HepG2 (cell line): ENCODE data around the gene GRIN3A. TPM values are rescaled to one million over a fixed set of nuclear protein-coding genes. Genes with fewer than 3 reads are reported as not detected.

Source experiments
- ATAC-seq: fragments of 200-7000 bp; cut with Tn5 transposase; 3 replicates; pipeline ENCODE4 v1.9.1; 2020; ENCODE audit warnings: mild to moderate bottlenecking, moderate library complexity
- BruUV-seq: library from RNA; stranded (reverse); fragments of 400-500 nt; replicated peaks from 2 replicates; lab custom pipeline; 2021; lab: Mats Ljungman, UMichigan
- CTCF ChIA-PET: fragments of 300-600 bp; formaldehyde crosslinking; extraction: SDS; loops from one replicate; lab custom pipeline; 2021; ENCODE audit warnings: low total read pairs, inconsistent platforms, low intra/inter-chr PET ratio; lab: Yijun Ruan, JAX
- POLR2A ChIA-PET: fragments of 350-600 bp; sonication (Branson Sonifier 250); formaldehyde crosslinking; loops from one replicate; lab custom pipeline; 2020; ENCODE audit warnings: antibody characterized with exemption, inconsistent platforms; lab: Yijun Ruan, JAX
- DNase-seq: peaks from one replicate; pipeline ENCODE4 v3.0.0-alpha.2; 2015; ENCODE audit warnings: low spot score
- FAIRE-seq: peaks from 3 replicates; lab custom pipeline; 2011; peaks lifted over from hg19 to GRCh38; lab: Jason Lieb, UNC
- H2AFZ ChIP-seq: one replicate; pipeline ENCODE4 v1.6.1; 2011; ENCODE audit warnings: low read length, inconsistent platforms
- H3K27ac ChIP-seq: fragments of 300-600 bp; 3 replicates; pipeline ENCODE4 v1.8.0; 2011; ENCODE audit warnings: mixed run types, mild to moderate bottlenecking, mixed read lengths, low read length, inconsistent platforms; ENCODE audit not compliant: insufficient read depth; ENCODE audit errors: extremely low read length
- H3K27me3 ChIP-seq, 2 experiments: fragments of 200-600 bp in 1 of 2; 2 replicates in 1 of 2; 3 replicates in 1 of 2; pipeline versions ENCODE4 v1.6.0 to v1.8.0; 2011; ENCODE audit warnings: low read length in 2 of 2, mild to moderate bottlenecking in 2 of 2, moderate library complexity in 2 of 2, inconsistent platforms in 1 of 2; ENCODE audit not compliant: insufficient read depth in 2 of 2, control insufficient read depth in 1 of 2
- H3K36me3 ChIP-seq, 2 experiments: fragments of 200-600 bp in 1 of 2; replicated peaks in 1 of 2; 2 replicates in 1 of 2; 3 replicates in 1 of 2; pipeline versions ENCODE4 v1.5.1 to v1.8.0; 2011; ENCODE audit warnings: low read length in 2 of 2, inconsistent platforms in 1 of 2; ENCODE audit not compliant: insufficient read depth in 2 of 2, control insufficient read depth in 1 of 2
- H3K4me1 ChIP-seq: 2 replicates; pipeline ENCODE4 v1.5.1; 2012; ENCODE audit warnings: low read length, inconsistent platforms; ENCODE audit not compliant: insufficient read depth
- H3K4me2 ChIP-seq: 2 replicates; pipeline ENCODE4 v1.6.0; 2011; ENCODE audit warnings: low read depth, low read length, inconsistent platforms
- H3K4me3 ChIP-seq, 3 experiments: fragments of 200-600 bp in 1 of 3; sonication (generic), shearing (Covaris generic) in 1 of 3; replicated peaks in 1 of 3; 2 replicates each; pipeline ENCODE4 v1.5.1; 2011 to 2016; ENCODE audit warnings: low read length in 3 of 3, inconsistent platforms in 2 of 3, low read depth in 2 of 3, mild to moderate bottlenecking in 2 of 3, control low read depth in 1 of 3, mixed read lengths in 1 of 3; ENCODE audit not compliant: insufficient read depth in 1 of 3
- H3K79me2 ChIP-seq: one replicate; pipeline ENCODE4 v1.6.1; 2011; ENCODE audit warnings: low read length, inconsistent platforms; ENCODE audit not compliant: insufficient read depth
- H3K9ac ChIP-seq: 2 replicates; pipeline ENCODE4 v1.6.0; 2011; ENCODE audit warnings: mild to moderate bottlenecking, low read depth, low read length, inconsistent platforms; ENCODE audit not compliant: insufficient read depth
- H3K9me3 ChIP-seq: 2 replicates; pipeline ENCODE4 v1.5.1; 2012; ENCODE audit warnings: mild to moderate bottlenecking, low read length
- H4K20me1 ChIP-seq: 2 replicates; pipeline ENCODE4 v1.6.0; 2011; ENCODE audit warnings: inconsistent platforms, mild to moderate bottlenecking, low read length, moderate library complexity; ENCODE audit not compliant: insufficient read depth
- AGO1 ChIP-seq: fragments of 200-400 bp; formaldehyde crosslinking; IDR thresholded peaks from 2 replicates; pipeline ENCODE4 v1.6.1; 2017; ENCODE audit warnings: mild to moderate bottlenecking, low read depth, low read length, moderate library complexity; ENCODE audit not compliant: poor library complexity, severe bottlenecking
- CTCF ChIP-seq: sonication (generic); formaldehyde crosslinking; IDR thresholded peaks from 2 replicates; pipeline ENCODE4 v1.5.0; 2020; ENCODE audit warnings: mild to moderate bottlenecking, missing genetic modification reagents, moderate library complexity
- EEA1 ChIP-seq: sonication (generic); formaldehyde crosslinking; IDR thresholded peaks from 2 replicates; pipeline ENCODE4 v1.5.1; 2020; ENCODE audit warnings: mild to moderate bottlenecking, missing genetic modification reagents, borderline replicate concordance
- ESRRA ChIP-seq: sonication (generic); formaldehyde crosslinking; IDR thresholded peaks from 2 replicates; pipeline ENCODE4 v1.5.1; 2020; ENCODE audit warnings: mild to moderate bottlenecking, low read depth, missing genetic modification reagents
- KMT2A ChIP-seq: sonication (generic); formaldehyde crosslinking; IDR thresholded peaks from 2 replicates; pipeline ENCODE4 v1.4.0; 2020; ENCODE audit warnings: missing genetic modification reagents
- MYC ChIP-seq: sonication (generic); formaldehyde crosslinking; IDR thresholded peaks from 2 replicates; pipeline ENCODE4 v1.9.0; 2021; ENCODE audit warnings: missing genetic modification reagents, borderline replicate concordance
- NFYB ChIP-seq: sonication (generic); formaldehyde crosslinking; IDR thresholded peaks from 2 replicates; pipeline ENCODE4 v1.4.0; 2020; ENCODE audit warnings: missing genetic modification reagents
- RNF2 ChIP-seq: fragments of 450-650 bp; conservative IDR thresholded peaks from 2 replicates; pipeline ENCODE4 v1.6.1; 2016; ENCODE audit warnings: low read depth
- TSC22D2 ChIP-seq: sonication (generic); formaldehyde crosslinking; IDR thresholded peaks from 2 replicates; pipeline ENCODE4 v1.5.1; 2020; ENCODE audit warnings: missing genetic modification reagents, mild to moderate bottlenecking, borderline replicate concordance
- ZBTB38 ChIP-seq: sonication (generic); formaldehyde crosslinking; IDR thresholded peaks from 2 replicates; pipeline ENCODE4 v1.5.1; 2020; ENCODE audit warnings: mild to moderate bottlenecking, missing genetic modification reagents
- ZNF235 ChIP-seq: sonication (generic); formaldehyde crosslinking; IDR thresholded peaks from 2 replicates; pipeline ENCODE4 v1.8.1; 2023; ENCODE audit warnings: mild to moderate bottlenecking, missing genetic modification reagents, borderline replicate concordance
- ZNF33B ChIP-seq: sonication (generic); formaldehyde crosslinking; IDR thresholded peaks from 2 replicates; pipeline ENCODE4 v1.5.1; 2020; ENCODE audit warnings: mild to moderate bottlenecking, missing genetic modification reagents
- ZNF550 ChIP-seq: sonication (generic); formaldehyde crosslinking; IDR thresholded peaks from 2 replicates; pipeline ENCODE4 v1.4.0; 2020; ENCODE audit warnings: mild to moderate bottlenecking, missing genetic modification reagents, borderline replicate concordance
- ZNF598 ChIP-seq: sonication (generic); formaldehyde crosslinking; IDR thresholded peaks from 2 replicates; pipeline ENCODE4 v1.5.1; 2020; ENCODE audit warnings: mild to moderate bottlenecking, missing genetic modification reagents, borderline replicate concordance
- ZNF687 ChIP-seq: sonication (generic); formaldehyde crosslinking; IDR thresholded peaks from 2 replicates; pipeline ENCODE4 v1.5.1; 2020; ENCODE audit warnings: mild to moderate bottlenecking, missing genetic modification reagents, moderate library complexity
- ZNF713 ChIP-seq: sonication (generic); formaldehyde crosslinking; IDR thresholded peaks from 2 replicates; pipeline ENCODE4 v1.4.0; 2020; ENCODE audit warnings: mild to moderate bottlenecking, missing genetic modification reagents
- ZNF782 ChIP-seq: sonication (generic); formaldehyde crosslinking; IDR thresholded peaks from 2 replicates; pipeline ENCODE4 v1.4.0; 2020; ENCODE audit warnings: missing genetic modification reagents, mild to moderate bottlenecking, borderline replicate concordance
- WGBS: methylation state at CpG from one replicate; pipeline ENCODE4 v1.1.6; 2017; ENCODE audit warnings: low lambda C conversion rate; 5-methylcytosine and 5-hydroxymethylcytosine counted together
- in situ Hi-C: cut with HindIII; loops from 2 replicates; pipeline ENCODE4 v1.10.0; 2017; ENCODE audit warnings: low pct_unique_long_range_greater_than_20kb; ENCODE audit not compliant: extremely low pct_ligation_motif_present
- intact Hi-C: fragments of 100-400 bp; cut with micrococcal nuclease; formaldehyde crosslinking; loops from one replicate; pipeline ENCODE4 v1.10.0; 2022; ENCODE audit not compliant: unreplicated experiment
- polyA plus RNA-seq, 8 experiments: library from polyadenylated mRNA; depleted of rRNA in 3 of 8; stranded (reverse) in 7 of 8; unstranded in 1 of 8; fragments of >200 nt; fragmentation: Illumina TruSeq in 4 of 8; extraction: Trizol in 4 of 8; gene quantifications; 2 replicates each; pipeline versions ENCODE4 v1.2.1 to v1.2.3, GENCODE V29; 2011 to 2016; ENCODE audit warnings: low read depth in 4 of 8, missing spikeins in 1 of 8, mixed read lengths in 1 of 8; ENCODE audit not compliant: insufficient read depth in 1 of 8
- total RNA-seq, 5 experiments: library from RNA; depleted of rRNA; stranded (reverse); fragments of >200 nt; fragmentation: Illumina TruSeq; extraction: Trizol; gene quantifications; 2 replicates each; pipeline ENCODE4 v1.2.3, GENCODE V29; 2016; ENCODE audit warnings: low read depth in 1 of 5

GRIN3A gene
- total and polyA plus RNA-seq, 2 of the 13 experiments (the other 11 are each of a cell fraction or from before 2014, with no cell fraction given), result not detected

- in situ Hi-C loops (loop anchor here (5.0 to 25.0 kb wide), 5 partner anchors 76 to 821 kb away; partner anchors contain the start of genes MRPL50 and ZNF189), intact Hi-C loops (loop anchor here (5.0 to 10.0 kb wide), 3 partner anchors 136 to 931 kb away; partner anchors contain the start of genes MRPL50 and ZNF189)
- Histone ChIP-seq H3K9ac (peak within 1 kb of the TSS; percentile 88), H3K4me1 (peaks cover 33% of the 10 kb centered on the region), H3K27me3 (no peaks in the 10 kb centered on the region; a peak in 2 of 5 replicates), H3K27ac (peak within 1 kb of the TSS; percentile 86), H3K9me3 (no peaks in the 10 kb centered on the region), H4K20me1 (no peaks in the 10 kb centered on the region), H3K4me2 (peak within 1 kb of the TSS; percentile 89), H2AFZ (peak within 1 kb of the TSS; percentile 93), H3K4me3 (peak within 1 kb of the TSS; percentile 90 to 94 (median 92)), H3K79me2 (peaks cover 18% of the 10 kb centered on the region), H3K36me3 (peaks cover 0 to 9% of the 10 kb centered on the region in 2 experiments; a peak in 3 of 5 replicates)
- FAIRE-seq (peak; percentile 92), DNase-seq (peak; percentile 99), ATAC-seq (peak; percentile 98)
- ChIA-PET POLR2A (interaction anchor here (0.6 to 2.4 kb wide), 6 partner anchors 9 to 166 kb away, joined by 3 to 18 read pairs (median 6); partner anchors contain the start of genes MRPL50 and ZNF189), CTCF (no interaction called here)
- TSS peak; percentile 76 for BruUV-seq
- WGBS, result 5% methylated on average over 34 of the region's 45 CpGs
- TF ChIP-seq MYC (CRISPR knock-in tag), result peak; percentile 44; the same call in 1 of the 2 replicates
- TF ChIP-seq KMT2A (CRISPR knock-in tag), result no peak
- no peak for TF ChIP-seq RNF2
- 0 out of 2 replicates have a peak, but pooled peaks have one; percentile 29 for TF ChIP-seq EEA1 (CRISPR knock-in tag)
- no peak for TF ChIP-seq ZNF33B (CRISPR knock-in tag)
- no peak for TF ChIP-seq AGO1
- TF ChIP-seq ZNF598 (CRISPR knock-in tag), result no peak
- 0 out of 2 replicates have a peak, but pooled peaks have one; percentile 25 for TF ChIP-seq ZNF782
- no peak for TF ChIP-seq TSC22D2
- peak; percentile 58; the same call in 1 of the 2 replicates for TF ChIP-seq ZBTB38 (CRISPR knock-in tag)
- peak; percentile 86 for TF ChIP-seq NFYB
- TF ChIP-seq ZNF550 (CRISPR knock-in tag), result no peak
- TF ChIP-seq ESRRA (CRISPR knock-in tag), result no peak; the same call in none of the 2 replicates
- no peak for TF ChIP-seq ZNF713
- 0 out of 2 replicates have a peak, but pooled peaks have one; percentile 2 for TF ChIP-seq CTCF (CRISPR knock-in tag)
- no peak for TF ChIP-seq ZNF235
- TF ChIP-seq ZNF687, result peak; percentile 88
Observed at GRCh38 chr9:101533334-101534204, 204.9 kb downstream of the GRIN3A start, which contains the start of gene RNF20. Gene RNF20 (plus strand): TSS chr9:101533853. CDS start chr9:101535424, 1,571 bp downstream.
